Suppressor macrophage (primary cell): ENCODE data around the gene PRKCD.

ENCODE experiments used
- DNase-seq, 4 experiments: peaks; one replicate each; pipeline ENCODE4 v3.0.0-alpha.2; 2020 to 2022

The PRKCD gene

DNA sequence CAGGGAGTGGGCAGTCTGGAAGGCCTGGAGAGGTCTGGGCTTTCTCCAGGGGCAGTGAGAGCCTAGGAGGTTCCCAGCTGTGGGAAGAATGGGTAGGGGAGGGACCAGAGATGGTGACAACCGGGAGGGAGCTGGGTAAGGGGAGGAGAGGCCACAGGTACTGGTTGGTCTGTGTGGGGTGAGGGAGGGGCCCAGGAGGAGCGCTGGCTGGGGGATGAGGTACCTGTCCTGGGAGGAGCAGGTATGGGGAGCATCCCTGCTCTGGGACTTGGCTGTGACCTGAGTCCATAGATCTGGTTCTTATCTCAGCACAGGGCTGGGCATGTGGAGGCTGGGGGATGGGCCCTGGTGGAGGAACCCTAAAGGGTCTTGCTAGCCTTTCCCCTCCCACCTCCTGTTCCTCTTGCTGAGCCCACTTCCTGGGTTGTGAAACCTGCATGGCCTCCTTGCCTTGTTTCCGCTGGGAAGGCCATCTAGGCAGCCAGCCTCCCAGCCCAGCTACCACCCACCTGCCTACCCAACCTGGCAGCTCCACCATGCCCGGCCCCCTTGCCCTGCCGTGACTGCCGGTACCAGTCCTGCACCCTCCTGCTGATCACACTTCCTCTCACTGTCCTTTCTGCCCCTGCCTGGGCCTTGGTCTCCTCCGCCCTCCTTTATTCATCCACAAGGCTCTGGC is 11.0 kb downstream of the PRKCD start:
- DNase-seq, result peak in 3 of 4 experiments; percentile 51 to 72 (median 69)

DNA sequence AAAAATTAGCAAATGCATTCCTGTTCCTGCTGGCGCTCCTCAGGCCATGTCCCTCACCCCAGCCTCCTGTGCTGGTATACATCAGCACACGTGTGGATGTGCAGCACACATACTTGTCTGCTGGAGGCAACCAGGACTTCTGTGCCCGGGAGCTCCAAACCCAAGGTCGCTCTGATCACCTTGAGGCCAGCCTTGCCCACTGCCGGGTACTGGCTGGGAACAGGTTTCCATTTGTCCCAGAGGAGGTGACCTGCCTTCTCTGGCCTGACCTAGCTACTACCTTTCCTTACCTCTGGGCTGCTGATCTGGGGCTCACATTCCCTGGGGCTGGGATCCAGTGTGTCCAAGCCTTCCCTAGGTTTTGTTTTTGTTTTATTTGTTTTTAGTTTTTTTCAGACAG is 12.1 kb downstream of the PRKCD start:
- DNase-seq, result no peak

- DNase-seq, result no peak
Observed at GRCh38 chr3:53174346-53175250, 13.6 kb downstream of the PRKCD start.

GRCh38 chr3:53175613-53176540 is 14.9 kb downstream of the PRKCD start:
- peak in 1 of 4 experiments; percentile 31 for DNase-seq

GRCh38 chr3:53178246-53178645 is 17.2 kb downstream of the PRKCD start:
- DNase-seq, result no peak

DNA sequence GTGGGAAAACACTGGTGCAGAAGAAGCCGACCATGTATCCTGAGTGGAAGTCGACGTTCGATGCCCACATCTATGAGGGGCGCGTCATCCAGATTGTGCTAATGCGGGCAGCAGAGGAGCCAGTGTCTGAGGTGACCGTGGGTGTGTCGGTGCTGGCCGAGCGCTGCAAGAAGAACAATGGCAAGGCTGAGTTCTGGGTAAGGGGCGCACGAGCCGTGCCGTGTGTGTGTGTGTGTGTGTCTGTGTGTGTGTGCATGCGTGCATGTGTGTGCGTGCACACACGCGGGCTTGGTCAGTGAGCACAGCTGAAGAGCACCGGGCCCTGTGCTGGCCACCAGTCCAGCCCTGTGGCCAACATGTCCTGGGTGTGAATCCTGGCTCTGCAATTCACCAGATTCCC is 18.6 kb downstream of the PRKCD start:
- DNase-seq, result no peak

DNA sequence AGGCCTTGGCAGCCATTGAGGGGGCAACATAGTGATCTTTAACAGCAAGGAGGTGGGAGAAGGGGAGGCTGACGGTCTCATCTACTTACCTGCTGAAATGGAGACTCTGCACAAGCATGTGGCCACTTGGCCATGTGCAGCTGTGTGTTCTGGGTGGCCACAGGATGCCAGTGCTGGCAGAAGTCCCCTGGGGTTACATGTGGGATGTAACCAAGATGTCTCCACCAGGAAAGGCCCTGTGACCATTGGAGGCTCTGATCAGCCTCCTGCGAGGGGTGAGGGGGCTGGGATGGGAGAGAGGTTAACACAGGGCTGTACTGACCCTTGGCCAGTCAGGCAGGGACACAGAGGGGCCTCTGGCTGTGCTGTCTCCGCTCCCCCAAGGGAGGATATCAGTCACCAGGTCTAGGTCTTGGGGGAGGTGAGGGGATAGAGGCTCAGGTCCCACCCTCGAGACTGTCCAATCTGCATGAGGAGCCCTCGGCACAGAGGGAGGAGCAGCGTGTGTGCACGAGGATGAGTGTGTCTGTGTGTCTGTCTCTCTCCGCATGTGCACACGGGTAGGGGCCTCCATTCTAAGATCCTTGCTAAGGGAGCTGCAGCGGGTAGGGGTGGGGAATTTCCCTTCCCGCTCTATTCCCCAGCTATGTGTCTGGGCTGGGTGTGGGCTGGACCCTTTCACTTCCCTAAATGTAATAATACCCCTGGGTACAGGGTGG is 19.5 kb downstream of the PRKCD start:
- peak; percentile 78 to 91 (median 90) for DNase-seq

GRCh38 chr3:53181024-53181371 is 20.0 kb downstream of the PRKCD start:
- no peak for DNase-seq

- DNase-seq, result no peak
Observed at GRCh38 chr3:53181528-53181927, 20.5 kb downstream of the PRKCD start.

DNA sequence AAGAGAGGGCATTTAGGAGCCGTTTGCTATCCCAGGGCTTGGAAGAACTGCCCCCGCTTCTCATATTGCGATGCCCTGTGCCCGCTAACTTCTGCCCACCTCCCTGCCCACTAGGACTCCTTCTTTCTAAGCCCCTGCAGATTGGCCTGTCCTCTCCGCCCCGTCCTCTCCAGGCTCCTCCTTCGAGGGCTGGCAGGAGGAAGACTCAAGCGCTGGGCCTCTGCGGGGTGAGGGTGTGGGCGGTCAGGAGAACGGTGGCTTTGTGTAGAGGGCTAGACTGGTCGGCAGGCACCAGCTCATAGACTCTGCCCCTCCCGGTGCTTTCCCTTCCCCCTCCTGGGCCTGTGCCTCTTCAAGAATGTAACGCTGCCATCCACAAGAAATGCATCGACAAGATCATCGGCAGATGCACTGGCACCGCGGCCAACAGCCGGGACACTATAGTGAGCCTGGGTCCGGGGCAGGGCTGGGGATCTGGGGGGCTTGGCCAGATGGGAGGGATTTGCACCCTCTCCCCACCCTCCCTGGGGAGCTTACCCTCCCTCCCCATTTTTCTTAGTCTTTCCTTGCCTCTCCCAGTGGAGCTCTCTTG is 21.9 kb downstream of the PRKCD start:
- peak in 1 of 4 experiments; percentile 34 for DNase-seq

GRCh38 chr3:53183514-53183913 is 22.5 kb downstream of the PRKCD start:
- no peak for DNase-seq

DNA sequence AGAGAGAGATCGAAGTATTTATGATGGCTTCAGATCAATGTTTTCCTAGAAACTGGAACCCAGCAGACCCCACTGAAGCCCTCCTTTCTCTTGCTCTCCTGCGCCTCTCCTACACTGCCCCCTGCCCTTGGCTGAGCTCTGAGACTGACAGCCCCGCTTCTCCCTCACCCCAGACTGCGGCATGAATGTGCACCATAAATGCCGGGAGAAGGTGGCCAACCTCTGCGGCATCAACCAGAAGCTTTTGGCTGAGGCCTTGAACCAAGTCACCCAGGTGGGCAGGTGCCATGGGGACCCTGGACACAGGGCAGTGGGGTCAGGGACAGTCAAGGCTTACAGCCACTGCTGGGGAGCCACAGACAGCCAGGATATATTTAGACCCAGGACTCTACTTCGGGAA is 23.7 kb downstream of the PRKCD start:
- no peak for DNase-seq

GRCh38 chr3:53185761-53186465 is 24.9 kb downstream of the PRKCD start:
- DNase-seq, result no peak

DNA sequence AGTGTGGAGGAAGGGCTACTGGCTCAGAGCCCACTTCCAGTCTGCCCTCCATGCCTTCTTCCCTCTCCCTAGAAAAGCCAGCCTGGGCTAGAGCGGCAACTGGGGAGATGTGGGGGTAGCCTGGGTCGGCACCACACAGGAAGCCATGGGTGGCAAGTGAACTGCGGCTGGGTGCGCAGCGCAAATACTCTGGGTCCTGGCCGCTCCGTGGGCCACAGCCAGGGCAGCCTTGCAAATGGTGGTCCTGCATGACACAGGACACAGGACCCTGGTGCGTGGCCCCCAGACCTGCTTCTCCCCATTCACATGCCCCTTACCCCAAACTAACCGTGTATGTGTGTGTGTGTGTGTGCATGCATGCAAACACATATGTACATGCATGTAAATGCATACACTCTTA is 25.7 kb downstream of the PRKCD start:
- DNase-seq, result no peak

- no peak for DNase-seq
Observed at GRCh38 chr3:53187430-53187829, 26.4 kb downstream of the PRKCD start.

GRCh38 chr3:53188136-53188685 is 27.2 kb downstream of the PRKCD start:
- no peak for DNase-seq

- no peak for DNase-seq
Observed at GRCh38 chr3:53188720-53189119, 27.7 kb downstream of the PRKCD start.

GRCh38 chr3:53189276-53189675 is 28.3 kb downstream of the PRKCD start:
- no peak for DNase-seq

GRCh38 chr3:53190659-53191058 is 29.6 kb downstream of the PRKCD start:
- no peak for DNase-seq

DNA sequence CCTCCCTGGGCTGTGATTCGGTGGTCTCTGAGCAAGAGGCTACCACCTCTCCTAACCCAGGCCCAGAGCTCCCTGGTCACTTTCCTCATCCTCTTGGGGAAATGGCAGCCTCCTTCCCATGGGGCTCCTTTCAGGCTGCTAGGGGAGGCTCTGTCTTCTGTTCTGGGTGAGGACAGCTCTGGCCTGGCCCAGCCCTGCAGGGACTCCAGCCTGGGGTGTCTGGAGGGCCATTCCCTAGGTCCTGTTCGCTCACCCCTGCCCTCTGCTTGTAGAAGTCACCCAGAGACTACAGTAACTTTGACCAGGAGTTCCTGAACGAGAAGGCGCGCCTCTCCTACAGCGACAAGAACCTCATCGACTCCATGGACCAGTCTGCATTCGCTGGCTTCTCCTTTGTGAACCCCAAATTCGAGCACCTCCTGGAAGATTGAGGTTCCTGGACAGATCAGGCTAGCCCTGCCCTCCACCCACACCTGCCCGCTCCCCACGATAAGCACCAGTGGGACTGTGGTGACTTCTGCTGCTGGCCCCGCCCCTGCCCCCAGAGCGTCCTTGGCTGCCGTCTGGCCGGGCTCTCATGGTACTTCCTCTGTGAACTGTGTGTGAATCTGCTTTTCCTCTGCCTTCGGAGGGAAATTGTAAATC is 30.9 kb downstream of the PRKCD start:
- DNase-seq, result peak in 2 of 4 experiments; percentile 41 to 52
